SK-N-MC (cell line): ENCODE data around the gene PHF2.

Experiments
- DNase-seq: peaks from one replicate; pipeline ENCODE4 v3.0.0-alpha.2; 2011; ENCODE audit warnings: low read depth, low spot score
- H3K27ac ChIP-seq: fragments of 200-600 bp; sonication (generic); 2 replicates; pipeline ENCODE4 v1.5.1; 2016; ENCODE audit warnings: mixed run types
- H3K36me3 ChIP-seq: fragments of 200-600 bp; sonication (generic); 2 replicates; pipeline ENCODE4 v1.6.1; 2017; ENCODE audit warnings: antibody characterized with exemption, low read length, mixed read lengths; ENCODE audit not compliant: insufficient read depth
- H3K4me3 ChIP-seq: fragments of 200-600 bp; sonication (generic); 2 replicates; pipeline ENCODE4 v1.5.1; 2016
- H3K9ac ChIP-seq: fragments of 200-600 bp; sonication (generic); 2 replicates; pipeline ENCODE4 v1.8.0; 2017; ENCODE audit warnings: mixed run types, mixed read lengths; ENCODE audit not compliant: insufficient read length
- H3K9me3 ChIP-seq: fragments of 200-600 bp; sonication (generic); 2 replicates; pipeline ENCODE4 v1.6.1; 2017; ENCODE audit warnings: low read depth, mild to moderate bottlenecking, antibody characterized with exemption, low read length, moderate library complexity, mixed read lengths
- EZH2 ChIP-seq: fragments of 200-600 bp; sonication (generic); IDR thresholded peaks from one replicate; pipeline ENCODE4 v1.6.1; 2017; ENCODE audit warnings: antibody characterized with exemption
- FOXP2 ChIP-seq: optimal IDR thresholded peaks from 2 replicates; pipeline ENCODE3; 2011; ENCODE audit warnings: mild to moderate bottlenecking, moderate library complexity; ENCODE audit not compliant: insufficient read depth; ENCODE audit errors: extremely low read length, control extremely low read depth
- POLR2AphosphoS5 ChIP-seq: IDR thresholded peaks from 2 replicates; pipeline ENCODE4 v1.6.1; 2012; ENCODE audit warnings: mild to moderate bottlenecking, low read depth, low read length, borderline replicate concordance

Gene PHF2

DNA sequence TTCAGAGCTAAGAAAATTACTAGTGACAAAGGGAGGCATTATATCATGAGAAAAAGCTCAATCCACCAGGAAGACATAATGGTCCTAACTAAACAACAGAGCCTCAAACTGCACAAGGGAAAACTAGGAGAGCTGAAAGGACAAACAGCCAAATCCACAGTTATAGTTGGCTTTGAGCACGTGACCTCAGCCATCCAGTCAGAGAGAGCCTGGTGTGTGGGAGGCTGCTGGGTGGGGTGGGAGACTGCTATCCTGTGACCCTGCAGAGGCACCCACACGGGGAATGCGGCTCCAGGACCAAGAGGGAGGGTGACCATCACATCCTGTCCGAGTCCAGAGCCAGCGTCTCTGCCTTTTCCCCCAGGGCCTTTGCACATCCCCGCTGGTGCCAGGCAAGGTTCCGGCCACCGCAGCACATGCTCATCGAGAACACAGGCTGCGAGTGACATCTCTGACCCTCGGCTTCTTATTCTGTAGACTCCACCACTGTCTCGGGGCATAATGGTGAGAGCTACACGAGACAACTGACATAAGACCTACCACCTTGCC is 145.1 kb downstream of the PHF2 start:
- TF ChIP-seq POLR2AphosphoS5 (no peak), EZH2 (no peak), FOXP2 (no peak)
- H3K4me3 ChIP-seq: no peak overlapping the region
- no peaks in the 10 kb centered on the region for H3K36me3 ChIP-seq
- H3K9ac ChIP-seq: no peak overlapping the region
- H3K9me3 ChIP-seq: no peaks in the 10 kb centered on the region
- no peak for DNase-seq
- no peak overlapping the region for H3K27ac ChIP-seq

DNA sequence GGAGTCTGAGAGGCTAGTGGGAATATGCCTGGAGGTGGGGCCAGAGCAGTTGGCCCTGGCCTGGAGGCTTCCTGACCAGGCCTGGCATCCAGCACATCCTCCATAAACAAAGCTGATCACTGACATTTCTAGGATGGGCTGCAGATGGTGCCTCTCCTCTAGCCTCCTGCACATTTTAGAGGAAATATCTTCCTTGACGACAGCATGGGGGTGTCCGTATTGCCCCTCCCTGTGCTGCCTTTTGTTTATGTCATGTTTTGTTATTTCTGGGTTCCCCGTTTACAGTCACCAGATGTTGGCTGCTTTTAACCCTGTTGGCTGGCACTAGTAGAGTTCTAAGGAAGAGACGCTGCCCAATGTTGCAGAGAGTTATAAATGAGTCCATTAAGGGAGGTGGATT is 148.5 kb downstream of the PHF2 start:
- no peak overlapping the region for H3K9ac ChIP-seq
- H3K4me3 ChIP-seq: no peak overlapping the region
- no peaks in the 10 kb centered on the region for H3K36me3 ChIP-seq
- H3K27ac ChIP-seq: no peak overlapping the region
- no peaks in the 10 kb centered on the region for H3K9me3 ChIP-seq
- no peak for DNase-seq
- TF ChIP-seq FOXP2: no peak
- no peak for TF ChIP-seq POLR2AphosphoS5
- TF ChIP-seq EZH2: no peak

DNA sequence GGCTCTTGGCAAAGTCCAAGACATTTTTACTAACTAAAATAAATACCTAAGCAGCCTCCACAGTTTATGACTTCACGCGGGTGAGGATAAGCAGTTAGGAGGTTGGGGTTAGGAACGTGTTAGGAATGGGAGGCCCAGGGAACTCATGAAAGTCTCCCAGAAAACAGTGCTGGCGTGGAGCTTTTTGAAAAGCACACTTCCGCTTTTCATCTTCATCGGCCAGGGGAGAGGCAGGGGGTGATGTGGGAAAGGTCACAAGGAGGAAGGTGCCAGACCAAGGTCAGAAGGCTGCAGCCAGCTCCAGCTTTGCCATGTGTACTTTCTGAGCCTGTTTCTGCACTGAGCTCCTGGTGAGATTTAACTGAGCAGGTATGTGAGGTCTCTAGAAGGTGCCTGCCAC is 149.0 kb downstream of the PHF2 start:
- no peak for DNase-seq
- no peak overlapping the region for H3K4me3 ChIP-seq
- H3K9me3 ChIP-seq: no peaks in the 10 kb centered on the region
- TF ChIP-seq POLR2AphosphoS5 (no peak), FOXP2 (no peak), EZH2 (no peak)
- H3K9ac ChIP-seq: no peak overlapping the region
- no peak overlapping the region for H3K27ac ChIP-seq
- H3K36me3 ChIP-seq: no peaks in the 10 kb centered on the region

DNA sequence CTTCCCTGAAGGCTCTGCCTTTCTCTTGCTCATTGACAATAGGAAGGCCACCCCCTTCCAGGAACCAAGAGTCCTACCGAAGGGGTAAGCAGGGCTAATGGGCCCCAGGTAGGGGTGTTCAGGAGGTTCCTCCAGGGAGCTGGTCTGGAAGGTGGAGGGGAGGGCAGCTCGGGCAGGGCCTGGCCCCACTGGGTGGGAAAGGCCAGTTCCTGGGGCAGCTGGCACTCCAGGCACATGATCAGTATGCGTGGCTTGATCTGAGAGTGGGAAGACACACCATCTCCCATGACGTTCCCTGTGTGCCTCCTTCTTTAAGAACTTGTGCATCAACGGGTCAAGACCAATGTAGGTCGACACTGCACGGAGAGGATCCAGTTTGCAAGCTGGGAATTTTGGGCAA is 149.8 kb downstream of the PHF2 start:
- Histone ChIP-seq H3K9ac (no peak overlapping the region), H3K9me3 (no peaks in the 10 kb centered on the region), H3K36me3 (no peaks in the 10 kb centered on the region), H3K4me3 (no peak overlapping the region), H3K27ac (no peak overlapping the region)
- no peak for DNase-seq
- TF ChIP-seq FOXP2 (no peak), EZH2 (no peak), POLR2AphosphoS5 (no peak)
